Ovary (tissue), 9 donors: ENCODE measurements around the gene SREK1IP1. TPM values are rescaled to one million over a fixed set of nuclear protein-coding genes. Genes with fewer than 3 reads are reported as not detected.
"Not testable (repeated sequence)": the region's sequence is repeated elsewhere in the genome, so short reads cannot be mapped to it uniquely, and the experiment has no call there.

Source experiments
- DNase-seq, 5 donors: peaks; one replicate each; pipeline ENCODE4 v3.0.0-alpha.2; 2019 to 2020
- H3K27ac ChIP-seq, 2 donors: fragments of 200-600 bp; one replicate each; pipeline versions ENCODE4 v1.5.1 to v1.8.0; 2019 to 2022
- H3K27me3 ChIP-seq: fragments of 200-600 bp; one replicate; pipeline ENCODE4 v1.8.0; 2022
- H3K36me3 ChIP-seq: fragments of 200-600 bp; sonication (generic); one replicate; pipeline ENCODE4 v1.5.1; 2019
- H3K4me1 ChIP-seq: one replicate; pipeline ENCODE4 v1.8.1; 2013; ENCODE audit warnings: mild to moderate bottlenecking, moderate library complexity; ENCODE audit not compliant: insufficient read depth
- H3K4me3 ChIP-seq: fragments of 200-600 bp; sonication (generic); one replicate; pipeline ENCODE4 v1.5.1; 2017
- H3K9me3 ChIP-seq, 2 donors: fragments of 200-600 bp in 1 of 2; sonication (generic) in 1 of 2; one replicate each; pipeline versions ENCODE4 v1.5.1 to v1.8.1; 2013 to 2019; ENCODE audit warnings: mild to moderate bottlenecking in 1 of 2, moderate library complexity in 1 of 2
- CTCF ChIP-seq, 3 donors: fragments of 450-650 bp in 2 of 3; fragments of 200-600 bp in 1 of 3; IDR thresholded peaks; one replicate each; pipeline versions ENCODE4 v1.5.1 to v1.8.0; 2016 to 2022; ENCODE audit warnings: antibody characterized with exemption in 3 of 3, mild to moderate bottlenecking in 1 of 3
- EP300 ChIP-seq: sonication (generic); formaldehyde crosslinking; IDR thresholded peaks from one replicate; pipeline ENCODE4 v1.6.1; 2017; ENCODE audit warnings: antibody characterized with exemption
- POLR2A ChIP-seq: fragments of 450-650 bp; IDR thresholded peaks from one replicate; pipeline ENCODE4 v1.6.1; 2017; ENCODE audit warnings: antibody characterized with exemption, mild to moderate bottlenecking, moderate library complexity
- WGBS, 3 donors: extraction: QIAGEN DNeasy Blood & Tissue Kit in 1 of 3; methylation state at CpG; one replicate each; pipeline versions ENCODE4 v1.1.5 to v1.1.7; 2013 to 2017; 5-methylcytosine and 5-hydroxymethylcytosine counted together
- intact Hi-C, 4 donors: fragments of 100-400 bp; cut with DNase I; formaldehyde crosslinking; loops; one replicate each; pipeline versions ENCODE4 v1.11.0 to v1.15.1; 2022 to 2023
- polyA plus RNA-seq, 2 donors: library from polyadenylated mRNA; stranded (reverse); fragments of 200-250 nt in 1 of 2; fragments of 350-450 nt in 1 of 2; fragmentation: Illumina TruSeq in 1 of 2; extraction: RNeasy Lipid Tissue Mini Kit (QIAGEN cat#74804) in 1 of 2; gene quantifications; one replicate each; pipeline ENCODE4 v1.2.3, GENCODE V29; 2013 to 2014
- total RNA-seq, 7 donors: library from RNA; depleted of rRNA in 2 of 7; stranded (reverse); fragments of >200 nt in 2 of 7; fragmentation: NEBNext Ultra II Directional in 3 of 7; extraction: Animal tissue kit (Norgen Biotek cat#: 25700) in 3 of 7; gene quantifications; one replicate each; pipeline versions ENCODE4 v1.1.0 to v1.2.4, GENCODE V29; 2016 to 2023
- donor health status: DM: no; HTN: no; CAD: no; lungs with moderate emphysema.
- donor health status: DM: no; HTN: no; CAD: no.
- donor health status: Bipolar disorder and iron deficiency.
- donor health status: DM: yes; HTN: yes; CAD: no.
- donor health status: DM: no; HTN: no; CAD: no.
- donor health status: DM: yes; HTN: yes; CAD: no.

SREK1IP1 gene
- total and polyA plus RNA-seq, 9 donors: 6.1 to 18.9 (median 12.3) TPM

- TF ChIP-seq POLR2A (no peak), EP300 (no peak), CTCF (IDR thresholded peaks at IDR 0.05) (no peak)
- no peaks in the 10 kb centered on the region for H3K9me3 ChIP-seq
- H3K4me1 ChIP-seq: no peaks in the 10 kb centered on the region
- no peak overlapping the region for H3K4me3 ChIP-seq
- H3K36me3 ChIP-seq: no peaks in the 10 kb centered on the region
- DNase-seq: no peak
- no peaks in the 10 kb centered on the region for H3K27me3 ChIP-seq
- WGBS, 3 donors: 85 to 91% (median 90%) methylated on average over 4 of the region's 4 CpGs
- intact Hi-C loops: no loop called here
- H3K27ac ChIP-seq: no peak overlapping the region
Measured at GRCh38 chr5:64700765-64701164, 67.7 kb downstream of the SREK1IP1 start.

DNA sequence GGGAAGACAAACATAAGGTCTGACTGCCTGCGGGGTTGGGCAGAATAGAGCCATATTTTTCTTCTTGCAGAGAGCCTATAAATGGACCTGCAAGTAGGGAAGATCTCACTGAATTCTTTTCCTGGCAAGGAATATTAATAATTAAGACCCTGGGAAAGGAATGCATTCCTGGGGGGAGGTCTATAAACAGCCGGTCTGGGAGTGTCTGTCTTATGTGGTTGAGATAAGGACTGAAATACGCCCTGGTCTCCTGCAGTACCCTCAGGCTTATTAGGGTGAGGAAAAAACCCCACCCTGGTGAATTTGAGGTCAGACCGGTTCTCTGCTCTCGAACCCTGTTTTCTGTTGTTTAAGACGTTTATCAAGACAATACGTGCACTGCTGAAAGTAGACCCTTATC lies 72.1 kb downstream of the SREK1IP1 start:
- H3K27ac ChIP-seq, DNase-seq, H3K4me3 ChIP-seq, H3K36me3 ChIP-seq, H3K9me3 ChIP-seq, intact Hi-C loops, H3K27me3 ChIP-seq, H3K4me1 ChIP-seq: not testable (repeated sequence)
- WGBS, 3 donors: 75 to 87% (median 78%) methylated on average over 7 of the region's 7 CpGs

DNA sequence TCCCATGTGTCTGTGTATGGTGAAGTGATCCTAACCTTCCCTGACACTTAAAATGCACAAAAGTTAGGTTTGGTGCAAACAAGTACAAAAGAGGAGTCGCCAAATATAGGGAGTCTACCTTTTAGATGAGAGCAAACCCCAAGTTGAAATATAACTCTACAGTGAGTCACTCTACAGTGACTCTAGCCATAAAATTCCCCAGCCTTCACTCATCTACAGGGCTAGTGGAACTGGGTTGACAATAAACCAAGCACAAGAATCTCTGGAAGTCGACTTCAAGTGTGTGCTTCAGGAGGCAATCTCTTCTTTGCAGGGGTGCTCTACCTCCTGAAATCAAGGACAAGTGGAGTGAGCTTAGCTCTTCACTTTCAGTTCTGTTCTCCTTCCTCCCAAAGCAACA lies 74.9 kb downstream of the SREK1IP1 start:
- Histone ChIP-seq H3K27ac (no peak overlapping the region), H3K4me1 (no peaks in the 10 kb centered on the region), H3K4me3 (no peak overlapping the region), H3K36me3 (no peaks in the 10 kb centered on the region), H3K9me3 (peaks cover 0 to 5% of the 10 kb centered on the region in 2 donors), H3K27me3 (no peaks in the 10 kb centered on the region)
- no peak for TF ChIP-seq POLR2A
- TF ChIP-seq CTCF (IDR thresholded peaks at IDR 0.05): no peak
- TF ChIP-seq EP300: no peak
- no peak for DNase-seq
- intact Hi-C loops: no loop called here
- 68 to 78% (median 70%) methylated on average over 2 of the region's 2 CpGs for WGBS, 3 donors

DNA sequence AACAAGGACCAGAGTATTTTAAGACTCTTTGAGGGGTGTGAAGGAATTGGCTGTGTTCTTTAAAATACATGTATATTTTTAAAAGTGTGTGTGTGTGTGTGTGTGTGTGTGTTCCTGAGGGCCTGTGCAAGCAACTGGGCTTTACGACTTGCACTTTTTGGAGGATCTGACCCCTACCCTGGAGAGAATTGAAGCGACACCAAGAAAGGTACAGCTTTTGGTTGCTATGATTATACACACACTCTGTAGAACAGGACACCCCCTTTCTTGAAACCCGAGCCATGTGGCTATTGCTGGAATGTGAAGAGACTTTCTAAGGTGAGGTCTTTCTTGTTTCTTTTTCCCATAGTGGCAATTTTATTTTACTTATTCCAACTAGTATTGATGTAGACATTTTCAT lies 77.2 kb downstream of the SREK1IP1 start:
- H3K4me1 ChIP-seq: no peaks in the 10 kb centered on the region
- TF ChIP-seq POLR2A (no peak), CTCF (IDR thresholded peaks at IDR 0.05) (no peak), EP300 (no peak)
- no peak for DNase-seq
- H3K4me3 ChIP-seq: no peak overlapping the region
- H3K9me3 ChIP-seq: peaks cover 0 to 5% of the 10 kb centered on the region in 2 donors
- no peaks in the 10 kb centered on the region for H3K27me3 ChIP-seq
- 52 to 59% (median 53%) methylated on average over 3 of the region's 3 CpGs for WGBS, 3 donors
- H3K27ac ChIP-seq: no peak overlapping the region
- intact Hi-C loops: no loop called here
- H3K36me3 ChIP-seq: no peaks in the 10 kb centered on the region

- Histone ChIP-seq H3K27ac (no peak within 1 kb of the TSS), H3K4me3 (peak within 1 kb of the TSS; percentile 6), H3K4me1 (no peaks in the 10 kb centered on the region), H3K9me3 (peaks cover 0 to 5% of the 10 kb centered on the region in 2 donors), H3K27me3 (no peaks in the 10 kb centered on the region), H3K36me3 (no peaks in the 10 kb centered on the region)
- 0 to 1% (median 0%) methylated on average over 58 to 71 of the region's 71 CpGs for WGBS, 3 donors
- TF ChIP-seq POLR2A (no peak), CTCF (IDR thresholded peaks at IDR 0.05) (no peak), EP300 (no peak)
- peak in 3 of 5 donors; percentile 22 to 45 (median 33) for DNase-seq
- intact Hi-C loops: no loop called here
Measured at GRCh38 chr5:64690417-64691151, 77.9 kb downstream of the SREK1IP1 start, which contains the start of gene SHISAL2B. SHISAL2B (plus strand) TSS chr5:64690503; CDS start chr5:64690624, 121 bp downstream.
